ENCODE measurements around the gene DNAH8.

GRCh38 chr6:38959138-38959537 is 244.0 kb downstream of the DNAH8 start:
- TF ChIP-seq CTCF (IDR thresholded peaks at IDR 0.05) (no peak), POLR2A (IDR thresholded peaks at IDR 0.05) (no peak)

Measured in testis (tissue), 2 donors.